NCI-H2029 (cell line): ENCODE results near the gene RASEF.

Experiments
- DNase-seq: peaks from one replicate; lab custom pipeline; 2025; lab: John Stamatoyannopoulos, UW

Gene RASEF

GRCh38 chr9:83012922-83013838, 49.8 kb downstream of the RASEF start:
- DNase-seq, result peak; percentile 15

DNA sequence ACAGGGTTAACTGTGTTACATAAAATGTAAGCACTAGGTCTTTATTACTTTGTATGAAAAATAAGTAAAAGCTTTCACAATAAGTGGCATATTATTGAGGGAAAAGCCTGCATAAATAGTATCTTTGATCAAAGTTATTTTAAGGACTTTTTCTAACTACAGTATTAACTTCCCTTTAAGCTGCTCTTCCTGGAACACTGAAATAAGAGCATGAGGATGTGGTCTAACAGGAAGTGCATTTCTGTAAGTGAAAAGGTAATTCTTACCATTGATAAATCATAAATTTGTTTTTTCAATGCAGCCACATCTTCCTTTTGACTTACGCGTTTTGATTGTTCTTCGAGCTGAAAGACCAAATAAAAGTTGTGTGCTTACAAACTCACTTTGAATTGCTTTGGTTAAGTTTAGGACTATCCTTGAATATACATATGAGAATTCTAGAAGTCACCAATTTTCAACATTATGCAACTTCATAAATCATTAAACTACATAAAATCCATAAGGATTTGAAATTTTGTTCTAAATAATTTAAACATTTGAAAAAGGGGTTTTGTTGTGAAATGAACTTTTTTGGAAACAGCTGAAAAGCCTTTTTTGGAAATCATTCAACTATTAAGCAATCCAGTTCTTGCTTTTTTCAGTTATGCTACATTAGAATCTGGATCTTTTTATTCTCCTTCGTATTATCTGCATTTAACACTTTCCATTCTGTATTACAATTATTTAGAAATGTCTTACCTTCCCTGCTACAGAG, 50.6 kb downstream of the RASEF start:
- no peak for DNase-seq

- no peak for DNase-seq
These were observed 51.3 kb downstream of the RASEF start for GRCh38 chr9:83011611-83012010.

DNA sequence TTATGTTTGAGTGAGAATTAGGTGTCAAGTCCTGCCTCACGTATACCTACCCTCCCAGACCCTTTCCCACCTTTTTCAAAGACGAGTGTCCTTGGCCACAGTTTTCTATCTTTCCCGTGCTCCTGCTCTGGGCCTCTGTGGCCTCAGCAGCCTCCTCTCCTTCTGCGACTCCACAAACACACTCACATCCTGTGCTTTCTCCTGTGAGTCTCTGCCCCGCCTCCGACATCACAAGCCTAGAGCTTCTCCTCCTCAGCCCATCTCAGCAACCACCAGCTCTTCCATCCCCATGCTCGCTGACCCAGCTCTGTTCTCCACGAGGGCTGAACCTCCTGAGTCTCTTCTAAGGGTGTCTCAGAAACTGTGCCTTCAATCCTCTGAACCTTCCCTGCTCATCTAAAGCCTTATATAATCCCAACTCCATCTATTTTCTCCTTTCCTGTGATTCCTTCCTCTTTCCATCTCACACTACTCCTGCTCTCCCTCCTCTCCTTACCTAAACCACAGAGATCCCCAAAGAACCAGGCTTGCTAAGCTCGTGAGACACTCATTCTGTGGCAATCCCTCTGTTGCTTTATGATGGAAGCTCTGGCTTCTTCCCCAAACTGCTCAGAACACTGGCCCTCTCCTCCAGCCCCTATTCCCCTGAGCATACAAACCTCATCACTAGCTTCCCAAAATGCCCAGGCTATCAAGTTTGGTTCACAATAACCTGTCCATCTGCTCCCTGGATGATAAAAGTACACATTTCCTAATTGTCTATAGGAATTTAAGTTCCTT, 55.2 kb downstream of the RASEF start:
- DNase-seq, result no peak

DNA sequence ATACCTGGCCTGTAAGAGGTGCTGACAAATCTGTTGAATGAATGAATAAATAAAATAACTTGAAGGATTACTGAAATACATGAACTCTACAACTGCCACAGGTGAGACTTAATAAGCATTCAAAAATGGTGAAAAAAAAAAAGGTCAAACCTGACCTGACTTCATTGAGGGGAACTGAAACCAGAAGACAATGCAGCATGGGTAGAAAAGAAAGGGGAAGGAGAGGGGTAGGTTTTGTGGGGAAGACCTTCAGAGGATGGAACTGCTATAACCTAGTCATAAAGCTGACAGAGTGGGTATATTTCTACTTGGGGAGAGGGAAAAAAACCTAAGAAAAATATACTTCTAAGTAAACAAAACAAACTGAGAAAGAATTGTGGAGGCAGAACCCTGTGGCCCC, 56.6 kb downstream of the RASEF start:
- DNase-seq, result no peak

GRCh38 chr9:83005963-83006362, 57.0 kb downstream of the RASEF start:
- DNase-seq, result no peak

DNA sequence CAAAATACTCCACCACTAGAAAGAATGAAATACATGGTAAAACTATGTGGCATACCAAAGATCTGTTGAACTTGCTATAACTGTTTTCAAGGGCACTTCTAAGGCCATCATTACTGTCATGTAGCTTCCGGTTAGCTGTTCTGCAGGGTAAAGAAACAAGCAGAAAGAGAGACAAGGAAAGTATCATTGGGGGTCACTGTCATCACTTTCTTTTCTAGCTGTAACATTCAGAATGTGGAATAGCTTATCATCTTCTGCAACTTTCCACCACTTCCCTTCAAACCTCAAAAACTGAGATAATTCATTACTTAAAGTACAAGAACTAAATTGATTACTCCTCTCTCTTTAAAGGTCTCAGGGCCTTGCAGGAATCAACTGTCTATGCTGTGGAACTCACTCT, 57.6 kb downstream of the RASEF start:
- no peak for DNase-seq

DNA sequence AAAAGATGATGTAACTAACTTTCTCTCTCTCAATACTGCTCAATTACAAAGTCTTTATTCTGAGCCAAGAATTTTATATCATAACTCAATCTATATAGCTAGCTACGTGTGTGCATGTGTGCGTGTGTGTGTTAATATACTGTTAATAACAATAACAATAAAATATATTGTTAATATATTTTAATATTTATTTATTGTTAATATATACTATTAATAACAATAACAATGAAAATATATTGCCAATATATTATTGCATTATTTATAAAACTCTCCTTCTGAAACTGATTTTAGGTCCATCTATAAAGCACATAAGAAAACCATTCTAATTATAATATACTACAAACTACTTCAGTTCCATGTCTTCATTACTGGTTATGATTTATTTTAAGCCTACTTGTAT, 60.6 kb downstream of the RASEF start:
- no peak for DNase-seq

DNA sequence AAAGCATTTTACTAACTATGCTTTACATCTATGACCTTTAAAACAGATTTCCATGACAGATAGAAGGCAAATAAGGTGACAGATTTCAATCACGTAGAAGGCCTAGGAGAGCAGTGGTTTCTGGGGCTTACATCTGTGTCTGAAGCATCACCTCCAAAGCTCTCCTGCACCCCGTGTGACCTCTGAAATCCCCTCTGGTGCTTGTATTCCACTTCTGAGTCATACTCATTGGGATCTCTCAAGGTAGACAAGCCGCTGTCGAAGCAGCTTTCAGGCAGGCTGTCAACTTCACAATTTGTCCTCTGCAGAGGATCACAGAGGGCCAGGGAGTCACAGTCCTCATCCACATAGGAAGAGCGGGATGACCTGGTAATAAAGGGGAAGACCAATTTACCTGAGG, 62.2 kb downstream of the RASEF start:
- no peak for DNase-seq

DNA sequence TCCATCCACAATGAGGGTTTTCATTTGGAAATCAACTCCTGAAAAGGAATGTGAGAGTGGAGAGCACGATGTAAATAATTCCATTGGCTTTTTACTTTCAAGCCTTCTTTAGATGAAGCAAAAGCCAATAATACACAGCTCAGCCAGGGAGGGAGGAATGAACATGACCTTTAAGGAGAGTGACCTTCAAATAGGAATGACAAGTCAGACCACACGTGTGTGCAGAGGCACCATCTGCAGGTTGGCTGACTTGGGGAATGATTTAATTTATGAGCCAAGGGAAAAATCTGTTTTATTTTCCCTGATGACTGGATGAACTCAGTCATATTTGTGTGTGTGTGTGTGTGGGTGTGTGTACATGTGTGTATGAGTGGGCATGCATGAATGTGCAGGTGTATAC, 64.5 kb downstream of the RASEF start:
- no peak for DNase-seq

DNA sequence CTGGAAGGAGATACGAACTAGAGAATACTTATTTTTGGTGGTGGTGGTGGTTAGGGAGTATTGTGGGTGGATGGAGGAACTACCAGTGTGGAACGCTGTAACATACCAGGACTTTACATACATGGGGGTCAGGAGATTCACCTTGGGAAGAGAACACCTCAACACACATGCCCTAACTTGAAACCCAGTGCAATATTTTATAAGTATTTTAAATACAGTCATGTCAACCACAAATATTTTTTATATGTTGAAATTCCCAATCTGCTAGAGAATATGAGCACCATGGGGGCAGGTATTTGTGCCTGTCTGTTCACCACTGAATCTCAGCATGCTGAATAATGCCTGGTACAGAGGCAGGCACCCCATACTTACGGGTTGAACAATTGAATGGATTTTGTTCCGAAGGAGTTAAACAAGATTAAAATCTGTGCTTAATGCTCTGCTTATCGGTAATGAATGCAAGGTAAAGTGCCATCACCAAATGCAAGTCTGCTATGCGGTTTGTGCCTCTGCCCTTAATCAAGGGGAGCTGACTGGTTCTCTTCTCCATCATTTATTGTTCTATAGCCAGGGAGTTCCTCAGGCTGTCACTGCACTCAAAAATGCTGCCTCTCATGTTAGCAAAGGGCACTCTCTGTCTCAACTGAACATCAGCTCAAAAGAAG, 65.3 kb downstream of the RASEF start:
- DNase-seq, result no peak

- DNase-seq, result no peak
These were observed 66.0 kb downstream of the RASEF start for GRCh38 chr9:82996941-82997340.

DNA sequence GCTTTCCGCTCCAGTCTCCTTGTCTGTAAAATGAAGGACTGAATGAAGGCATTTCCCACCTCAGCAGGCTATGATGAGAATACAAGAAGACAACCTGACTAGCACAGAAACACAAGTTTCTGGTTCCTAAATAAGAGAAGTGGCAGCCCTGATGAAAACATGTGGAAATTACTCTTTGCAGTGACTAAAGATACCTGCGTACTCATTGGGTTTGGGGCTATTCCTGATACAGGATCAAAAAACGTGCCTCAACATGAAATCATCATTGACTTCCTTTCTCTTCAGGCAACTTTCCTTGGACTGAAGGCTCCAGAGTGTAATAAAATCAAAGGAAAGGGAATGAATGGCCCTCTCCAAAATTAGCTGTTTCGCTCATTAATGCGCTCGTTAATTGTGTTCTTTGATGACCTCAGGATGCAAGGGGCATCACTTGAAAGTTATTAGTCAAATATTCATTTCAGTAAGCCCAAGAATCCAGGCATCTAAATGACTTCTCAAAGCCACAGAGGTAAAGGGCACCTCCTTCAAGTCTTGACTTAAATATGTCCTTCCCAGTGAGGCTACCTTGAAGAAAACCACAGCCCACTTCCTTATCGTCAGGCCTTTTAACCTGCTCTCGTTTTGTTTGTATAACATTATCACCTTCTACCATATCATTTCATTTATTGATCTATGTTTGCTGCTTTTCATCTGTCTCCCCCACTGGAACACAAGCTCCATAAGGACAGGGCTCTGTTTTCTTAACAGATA, 68.9 kb downstream of the RASEF start:
- no peak for DNase-seq

DNA sequence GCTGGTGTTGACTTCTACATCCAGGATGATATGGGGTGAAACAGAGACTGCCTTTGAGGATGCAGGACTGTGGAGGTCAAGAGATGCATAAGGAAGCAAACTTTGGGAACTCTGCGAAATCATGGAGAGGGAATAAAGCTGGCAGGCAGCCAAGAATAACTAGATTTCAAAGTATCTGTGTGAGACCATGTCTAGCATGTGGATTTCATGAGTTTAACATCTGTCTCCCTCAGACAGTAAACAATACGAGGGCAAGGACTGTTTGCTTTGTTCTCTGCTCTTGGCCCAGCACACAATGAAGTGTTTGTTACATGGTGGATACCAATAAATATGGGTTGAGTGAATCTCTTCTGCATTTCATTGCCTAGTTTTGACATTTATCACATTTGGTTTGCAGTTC, 71.3 kb downstream of the RASEF start:
- peak; percentile 75 for DNase-seq

- no peak for DNase-seq
These were observed 73.0 kb downstream of the RASEF start for GRCh38 chr9:82989929-82990328.

GRCh38 chr9:82988488-82988887, 74.5 kb downstream of the RASEF start:
- no peak for DNase-seq

DNA sequence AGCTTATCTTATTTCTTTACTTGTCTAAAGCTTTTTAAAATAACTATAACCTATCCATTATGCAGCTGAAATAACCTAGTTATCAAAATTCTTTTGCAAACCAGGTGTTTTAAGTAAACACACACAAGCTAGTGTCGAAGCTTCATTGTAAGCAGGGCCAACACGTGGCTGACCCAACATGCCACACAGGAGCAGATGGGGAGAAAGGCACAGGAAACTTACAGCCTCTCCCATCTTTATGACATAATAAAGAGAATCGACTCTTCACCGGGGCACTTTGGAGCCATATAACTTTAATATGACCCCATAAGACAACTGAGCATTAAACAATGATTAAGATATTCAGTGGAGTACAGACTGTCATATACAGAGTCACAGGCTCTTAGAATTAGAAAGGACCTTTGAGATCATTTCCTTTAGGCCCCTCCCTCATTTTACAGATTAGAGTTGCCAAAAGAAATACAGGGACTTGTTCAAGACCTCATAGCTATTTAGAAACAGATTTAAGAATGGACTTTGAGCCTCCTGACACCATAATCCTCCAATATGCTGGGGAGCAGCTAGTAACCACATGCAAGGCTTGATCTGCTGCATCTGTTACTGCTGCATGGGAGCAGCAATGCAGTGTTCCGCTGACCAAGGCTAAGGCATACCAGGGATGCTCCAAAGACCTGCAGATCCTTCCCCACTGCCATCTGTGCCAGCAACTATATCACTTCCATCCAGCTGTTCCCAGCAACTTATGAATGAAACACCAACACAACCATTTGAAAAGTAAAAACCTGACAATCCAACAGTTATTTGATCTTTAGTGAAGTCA, 75.4 kb downstream of the RASEF start:
- no peak for DNase-seq

DNA sequence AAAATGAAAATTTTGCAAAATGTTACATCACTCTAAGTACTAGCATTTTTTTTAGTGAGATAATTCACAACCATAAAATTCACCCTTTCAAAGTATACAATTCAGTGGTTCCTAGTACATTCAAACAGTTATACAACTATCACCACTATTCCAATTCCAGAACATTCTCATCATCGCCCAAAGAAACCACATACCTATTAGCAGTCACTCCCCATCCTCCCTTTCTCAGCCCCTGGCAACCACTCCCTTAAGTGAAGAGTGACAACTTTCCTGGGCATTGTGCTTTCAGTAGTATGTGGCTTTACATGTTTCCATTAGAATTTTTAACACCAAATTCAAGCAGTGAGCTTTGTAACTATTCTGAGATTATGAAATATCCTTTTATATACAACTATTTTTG, 81.4 kb downstream of the RASEF start:
- DNase-seq, result no peak

- DNase-seq, result no peak
These were observed 87.8 kb downstream of the RASEF start for GRCh38 chr9:82975176-82975575.

GRCh38 chr9:82972446-82972845, 90.5 kb downstream of the RASEF start:
- DNase-seq, result no peak
